ENCODE results near the gene AIG1.
"Not testable (repeated sequence)": the region's sequence is repeated elsewhere in the genome, so short reads cannot be mapped to it uniquely, and the experiment has no call there.

AIG1 gene

DNA sequence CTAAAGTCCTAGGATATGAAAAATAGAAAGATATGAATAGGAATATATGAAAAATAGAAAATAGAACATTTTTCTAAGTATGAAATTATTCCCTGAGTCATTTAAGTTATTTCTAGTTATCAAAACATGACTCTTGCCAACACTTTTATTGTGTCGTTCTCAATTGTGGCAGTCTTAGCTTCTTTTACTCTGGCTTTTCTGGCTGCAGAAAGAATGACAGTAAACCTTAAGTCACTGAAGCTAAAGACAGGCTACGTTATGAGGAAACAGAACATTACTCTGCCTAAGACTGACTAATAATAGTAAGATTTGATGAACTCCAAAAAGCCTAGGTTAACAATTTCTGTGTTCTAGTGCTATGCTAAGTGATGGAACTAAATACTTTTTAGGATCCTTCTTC is 74.6 kb downstream of the AIG1 start:
- DNase-seq, result no peak

- no peak for DNase-seq
Observed at GRCh38 chr6:143135797-143136561, 75.3 kb downstream of the AIG1 start.

GRCh38 chr6:143136647-143137046 is 76.0 kb downstream of the AIG1 start:
- DNase-seq, result no peak

DNA sequence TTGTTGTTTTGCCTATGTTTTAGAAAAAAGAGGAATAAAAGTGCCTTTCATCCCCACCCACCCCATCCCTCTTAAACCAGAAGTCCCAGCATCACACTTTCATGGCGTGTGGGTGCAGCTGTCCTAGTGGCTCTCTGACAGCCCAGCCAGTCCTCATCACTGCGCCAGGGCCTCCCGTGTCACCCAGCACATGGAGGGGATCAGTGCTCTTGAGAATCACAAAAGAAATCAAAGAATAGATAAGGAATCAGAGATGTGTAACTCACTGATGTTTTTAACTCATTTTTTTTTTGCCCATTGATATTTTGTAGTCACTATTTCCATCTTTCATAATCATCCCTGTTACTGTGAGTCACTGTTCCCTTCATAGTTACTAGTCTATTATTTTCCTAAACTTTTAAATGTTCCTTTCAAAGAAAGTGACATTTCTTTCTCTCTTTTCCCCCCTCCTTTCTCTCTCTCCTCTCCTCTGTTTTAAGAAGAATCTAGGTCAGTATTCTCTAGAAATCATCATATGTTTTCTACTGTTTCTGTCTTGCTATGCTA is 78.6 kb downstream of the AIG1 start:
- no peak for DNase-seq

- DNase-seq, result not testable (repeated sequence)
Observed at GRCh38 chr6:143139884-143140283, 79.2 kb downstream of the AIG1 start.

DNA sequence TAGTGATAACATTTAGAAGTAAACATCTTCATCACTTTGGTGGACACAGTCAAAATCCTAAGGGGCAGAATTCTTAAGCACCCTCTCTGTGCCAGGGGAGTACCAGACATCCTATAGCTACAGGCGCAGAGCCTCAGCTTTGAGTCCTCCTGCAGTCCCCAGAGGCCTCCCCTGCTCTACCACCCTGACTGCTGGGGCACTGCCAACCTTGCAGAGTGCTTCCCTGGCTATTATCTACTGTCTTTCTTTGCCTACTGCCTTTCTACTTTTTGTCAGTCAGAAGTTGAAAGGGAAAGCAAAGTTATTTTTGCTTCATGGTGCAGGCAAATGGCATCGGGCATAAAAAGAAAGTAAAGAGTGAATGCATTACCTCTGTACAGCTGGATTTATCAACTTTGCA is 80.1 kb downstream of the AIG1 start:
- DNase-seq, result no peak

DNA sequence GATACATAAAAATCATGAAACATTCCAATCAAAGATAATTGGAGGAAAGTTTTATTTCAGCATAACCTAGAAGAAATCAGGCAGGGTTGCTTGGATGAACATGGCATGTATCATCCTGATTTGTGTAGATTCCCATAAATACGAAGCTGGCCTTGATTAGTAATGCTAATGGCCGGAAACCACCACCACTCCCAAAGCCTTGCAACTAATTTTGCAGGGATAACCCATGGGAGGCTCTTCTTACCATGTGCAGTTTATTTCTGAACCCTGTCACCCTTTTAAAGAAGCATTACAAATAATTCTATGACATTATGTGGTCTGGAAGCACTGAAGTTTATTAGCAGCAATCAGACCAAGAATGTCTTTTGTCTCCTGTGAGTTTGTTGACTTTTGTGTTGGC is 80.8 kb downstream of the AIG1 start:
- peak; percentile 97 for DNase-seq

GRCh38 chr6:143146186-143146851 is 85.6 kb downstream of the AIG1 start:
- no peak for DNase-seq

GRCh38 chr6:143149771-143150170 is 89.1 kb downstream of the AIG1 start:
- DNase-seq, result peak; percentile 75

GRCh38 chr6:143150281-143150680 is 89.6 kb downstream of the AIG1 start:
- no peak for DNase-seq

DNA sequence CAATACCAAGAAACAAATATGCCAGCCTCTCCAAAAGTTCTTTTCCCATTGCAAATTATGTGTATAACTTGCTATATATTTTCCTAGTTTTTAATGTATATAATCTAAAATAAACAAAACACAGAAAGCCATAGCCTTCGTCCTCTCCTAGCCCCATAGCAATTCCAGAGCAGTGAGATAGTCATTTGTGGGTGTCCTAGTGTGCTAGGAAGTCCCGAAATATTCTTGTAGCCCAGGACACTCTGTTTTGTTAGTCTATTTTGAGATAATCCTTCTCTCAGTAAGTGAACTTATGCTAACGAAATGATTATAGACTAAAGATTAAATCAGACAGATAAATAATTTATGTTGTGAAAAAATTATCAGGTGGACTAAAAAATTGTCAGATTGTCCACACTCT is 90.7 kb downstream of the AIG1 start:
- DNase-seq, result no peak

- no peak for DNase-seq
Observed at GRCh38 chr6:143155681-143156080, 95.0 kb downstream of the AIG1 start.

DNA sequence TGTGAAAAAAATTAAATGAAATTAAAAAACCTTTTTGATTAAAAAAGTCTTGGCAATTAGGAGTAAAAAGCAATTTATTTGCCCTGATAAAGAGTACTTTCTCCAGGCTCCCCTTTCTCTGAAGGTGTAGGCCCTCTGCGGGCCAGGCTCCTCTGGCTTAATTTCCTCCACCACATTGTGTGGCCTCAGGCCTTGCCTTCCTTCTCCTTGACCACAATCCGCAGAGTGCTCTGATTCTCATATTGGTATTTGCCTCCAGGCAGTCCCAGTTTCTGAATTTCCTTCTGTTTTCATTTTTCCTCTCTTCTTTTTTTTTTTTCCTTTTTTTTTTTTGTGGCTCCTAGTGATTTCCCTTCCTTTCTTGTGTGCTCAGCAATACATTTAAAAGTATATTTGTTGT is 96.4 kb downstream of the AIG1 start:
- no peak for DNase-seq

- no peak for DNase-seq
Observed at GRCh38 chr6:143158113-143158581, 97.5 kb downstream of the AIG1 start.

DNA sequence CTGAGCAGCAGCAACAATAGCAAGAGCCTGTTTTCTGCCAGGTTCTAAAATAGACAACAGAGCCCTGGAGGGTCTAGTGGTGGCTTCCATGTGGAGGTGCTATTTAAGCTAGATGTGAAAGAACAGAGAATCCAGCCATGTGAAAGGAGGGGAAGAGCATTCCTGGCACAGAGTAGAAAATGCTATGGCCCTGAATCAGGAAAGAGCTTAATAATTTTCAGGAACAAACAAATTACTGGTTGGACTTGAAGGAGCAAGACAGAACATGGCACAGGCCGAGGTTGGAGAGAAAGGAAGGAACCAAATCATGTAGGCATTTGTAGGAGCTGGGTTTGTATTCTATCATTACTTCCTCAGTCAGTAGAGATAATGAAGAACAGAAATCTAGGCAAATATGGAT is 98.3 kb downstream of the AIG1 start:
- no peak for DNase-seq

- DNase-seq, result peak; percentile 53
Observed at GRCh38 chr6:143160015-143160414, 99.3 kb downstream of the AIG1 start.

DNA sequence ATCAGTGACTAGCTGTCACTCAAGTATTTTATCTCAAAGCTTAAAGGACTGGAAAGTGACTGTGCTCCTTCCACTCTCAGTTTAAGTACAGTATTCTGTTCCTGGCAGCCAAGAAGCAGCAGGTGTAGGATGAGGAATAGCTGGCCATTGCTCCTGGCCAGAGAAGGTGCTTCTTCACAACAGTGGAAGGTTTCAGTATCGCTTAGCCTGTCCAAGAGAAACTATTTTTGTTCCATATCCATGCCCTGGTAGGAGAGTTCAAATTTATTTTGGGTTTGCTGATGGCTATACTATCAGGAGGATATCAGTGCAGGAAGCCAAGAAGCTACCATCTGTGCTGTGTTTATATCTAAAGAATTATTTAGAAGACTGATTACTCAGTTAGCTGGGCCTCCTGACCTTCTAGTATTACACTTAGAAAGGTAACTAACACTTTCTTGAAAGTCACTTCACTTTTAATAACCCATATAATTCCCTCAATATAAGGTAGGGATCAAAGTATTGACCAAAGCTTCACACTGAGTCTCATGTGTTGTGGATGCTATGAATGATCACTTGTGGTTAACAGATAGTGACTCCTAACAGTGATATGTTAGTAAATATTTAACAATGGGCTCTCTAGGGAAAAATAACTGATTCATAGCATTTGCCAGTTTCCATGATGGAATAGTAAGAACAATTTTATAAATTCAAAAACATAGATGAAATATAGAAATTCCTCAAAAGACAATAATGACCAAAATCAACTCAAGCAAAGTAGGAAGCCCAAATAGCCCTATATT is 99.9 kb downstream of the AIG1 start:
- no peak for DNase-seq

DNA sequence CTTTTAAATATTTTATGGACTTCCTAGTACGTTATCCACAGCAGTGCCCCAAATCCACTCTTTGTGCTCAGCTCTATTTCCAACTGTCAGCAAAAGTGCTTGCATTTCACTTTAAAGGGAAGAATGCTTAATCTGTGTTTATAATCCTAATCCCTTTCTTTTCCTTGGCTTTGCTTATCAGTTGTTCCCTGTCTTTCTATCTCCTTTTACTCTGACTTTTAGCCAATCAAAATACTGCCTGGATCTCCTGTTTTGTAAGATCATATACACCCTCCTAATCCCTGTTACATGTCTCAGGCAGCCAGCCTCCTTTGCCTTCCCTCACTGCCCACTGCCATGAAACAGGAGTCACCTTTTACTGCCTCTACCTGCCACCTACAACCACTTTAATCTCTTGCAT is 102.9 kb downstream of the AIG1 start:
- no peak for DNase-seq

DNA sequence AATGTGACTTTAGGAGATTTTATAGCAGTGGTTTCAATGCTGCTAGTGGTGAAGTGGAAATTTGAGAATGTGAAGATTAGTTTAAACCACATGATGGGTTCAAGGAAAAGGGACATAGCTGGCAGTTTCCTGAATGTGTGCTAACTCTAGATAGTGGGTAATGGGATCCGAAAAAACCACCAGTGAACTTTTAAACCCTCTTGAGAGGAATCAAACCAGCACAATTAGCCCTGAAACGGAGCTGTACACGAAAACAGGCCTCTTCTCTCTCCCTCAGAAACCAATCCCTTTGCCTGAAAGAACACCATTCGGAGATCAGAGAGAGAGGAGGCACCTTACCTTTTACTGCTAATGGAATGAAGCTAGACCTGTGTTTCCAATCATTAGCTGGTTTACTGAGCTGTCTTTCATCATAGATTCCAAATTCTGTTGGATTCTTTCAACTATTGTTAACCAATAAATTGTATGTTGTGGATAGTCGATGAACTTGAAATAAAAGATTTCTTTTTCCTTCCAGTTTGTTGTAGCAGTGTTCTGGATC is 103.9 kb downstream of the AIG1 start:
- peak; percentile 67 for DNase-seq

GRCh38 chr6:143165315-143165855 is 104.7 kb downstream of the AIG1 start:
- no peak for DNase-seq

DNA sequence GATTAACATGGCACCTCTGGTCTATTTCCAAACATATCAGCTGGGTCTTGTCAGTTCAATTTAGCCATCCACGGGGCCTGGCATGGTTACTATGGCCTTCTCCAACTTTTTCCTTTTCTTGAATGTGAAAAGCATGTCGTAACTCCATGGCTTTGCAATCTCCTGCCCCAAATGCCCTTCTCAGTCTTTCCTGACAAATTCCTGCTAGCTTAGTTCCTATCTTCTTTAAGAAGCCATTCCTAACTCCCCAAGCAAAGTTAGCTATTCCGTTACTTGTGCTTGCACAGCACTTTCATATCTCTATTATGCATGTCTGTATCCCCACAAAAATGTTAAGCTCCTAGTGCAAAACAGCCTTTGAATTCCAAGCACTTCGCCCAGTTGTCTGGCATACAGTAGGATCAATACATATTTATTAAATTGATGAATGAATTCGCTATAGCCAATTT is 105.6 kb downstream of the AIG1 start:
- DNase-seq, result no peak

DNA sequence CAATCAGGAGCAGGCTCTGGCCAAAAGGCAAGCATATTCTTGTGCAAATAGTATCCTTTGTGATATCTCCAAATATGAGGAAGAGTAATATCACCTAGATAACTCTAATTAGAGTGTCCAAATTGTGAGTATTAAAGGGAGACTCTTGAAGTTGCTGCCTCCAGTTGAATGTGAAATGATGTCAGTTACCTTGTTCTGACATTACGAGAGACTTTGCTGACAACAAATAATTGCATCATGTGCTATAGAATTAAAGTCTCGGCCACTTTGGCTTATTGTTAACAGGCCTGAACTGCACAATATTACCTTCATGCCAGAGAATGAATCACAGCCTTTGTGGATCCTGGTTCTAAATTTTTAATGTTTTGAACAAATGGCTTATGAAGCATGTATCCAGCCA is 106.5 kb downstream of the AIG1 start:
- no peak for DNase-seq

- not testable (repeated sequence) for DNase-seq
Observed at GRCh38 chr6:143168396-143168816, 107.7 kb downstream of the AIG1 start.
